Uterus (tissue), 2 donors: Measurements from ENCODE around the gene ISCA2.

ENCODE experiments used
- POLR2A ChIP-seq, 2 donors: fragments of 450-650 bp; IDR thresholded peaks; one replicate each; pipeline ENCODE4 v1.6.1; 2016; ENCODE audit warnings: antibody characterized with exemption in 2 of 2, mild to moderate bottlenecking in 1 of 2, moderate library complexity in 1 of 2
- TF ChIP-seq, protein P1 (sequence below), 4 experiments: fragments of 200-600 bp in 2 of 4; fragments of 450-650 bp in 2 of 4; sonication (generic) in 2 of 4; IDR thresholded peaks; one replicate each; pipeline ENCODE4 v1.5.1; 2016 to 2019; ENCODE audit warnings: antibody characterized with exemption in 4 of 4, mild to moderate bottlenecking in 2 of 4, moderate library complexity in 1 of 4

DNA sequence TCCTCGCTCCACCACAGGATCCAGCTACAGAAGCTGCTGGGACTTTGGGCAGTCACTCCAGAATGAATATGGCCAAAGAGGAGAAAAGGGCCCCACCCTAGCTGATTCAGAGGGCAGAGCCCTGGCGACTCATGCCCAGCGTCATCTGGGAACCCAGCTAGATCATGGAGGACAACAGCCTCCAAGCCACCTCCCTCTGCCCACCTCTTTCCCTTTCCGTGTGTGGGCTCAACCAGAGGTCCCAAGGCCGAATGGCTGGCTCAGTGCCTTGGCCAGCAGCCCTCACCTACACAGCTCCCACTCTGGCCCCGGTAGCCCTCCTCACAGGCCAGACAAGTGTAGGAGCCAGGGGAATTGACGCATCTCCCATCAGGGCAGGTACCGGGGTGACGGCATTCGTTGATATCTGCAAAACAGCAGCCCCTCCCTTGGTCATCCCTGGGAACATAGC lies 17.4 kb downstream of the ISCA2 start:
- TF ChIP-seq, protein P1, sequence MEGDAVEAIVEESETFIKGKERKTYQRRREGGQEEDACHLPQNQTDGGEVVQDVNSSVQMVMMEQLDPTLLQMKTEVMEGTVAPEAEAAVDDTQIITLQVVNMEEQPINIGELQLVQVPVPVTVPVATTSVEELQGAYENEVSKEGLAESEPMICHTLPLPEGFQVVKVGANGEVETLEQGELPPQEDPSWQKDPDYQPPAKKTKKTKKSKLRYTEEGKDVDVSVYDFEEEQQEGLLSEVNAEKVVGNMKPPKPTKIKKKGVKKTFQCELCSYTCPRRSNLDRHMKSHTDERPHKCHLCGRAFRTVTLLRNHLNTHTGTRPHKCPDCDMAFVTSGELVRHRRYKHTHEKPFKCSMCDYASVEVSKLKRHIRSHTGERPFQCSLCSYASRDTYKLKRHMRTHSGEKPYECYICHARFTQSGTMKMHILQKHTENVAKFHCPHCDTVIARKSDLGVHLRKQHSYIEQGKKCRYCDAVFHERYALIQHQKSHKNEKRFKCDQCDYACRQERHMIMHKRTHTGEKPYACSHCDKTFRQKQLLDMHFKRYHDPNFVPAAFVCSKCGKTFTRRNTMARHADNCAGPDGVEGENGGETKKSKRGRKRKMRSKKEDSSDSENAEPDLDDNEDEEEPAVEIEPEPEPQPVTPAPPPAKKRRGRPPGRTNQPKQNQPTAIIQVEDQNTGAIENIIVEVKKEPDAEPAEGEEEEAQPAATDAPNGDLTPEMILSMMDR (IDR thresholded peaks at IDR 0.05), result no peak
- no peak for TF ChIP-seq POLR2A (IDR thresholded peaks at IDR 0.05)
